BLaER1 treated with 17β-estradiol and CSF1 and Interleukin-3, amounts not matched to agents 10 nM and 100 nM (cell line): ENCODE measurements around the gene LAMTOR5.
A peak's percentile ranks its signal among the peaks of the same experiment; 100 is the strongest.

Experiments used
- H3K27ac ChIP-seq, 11 experiments: shearing (Covaris generic); formaldehyde crosslinking; 2 replicates each; pipeline ENCODE4 v1.8.1; 2022
- H3K27me3 ChIP-seq, 11 experiments: shearing (Covaris generic); formaldehyde crosslinking; 2 replicates each; pipeline ENCODE4 v1.8.1; 2022
- H3K36me3 ChIP-seq, 11 experiments: shearing (Covaris generic); formaldehyde crosslinking; 2 replicates each; pipeline ENCODE4 v1.8.1; 2022
- H3K4me1 ChIP-seq, 10 experiments: shearing (Covaris generic); formaldehyde crosslinking; 2 replicates each; pipeline ENCODE4 v1.8.1; 2022
- H3K4me2 ChIP-seq, 11 experiments: shearing (Covaris generic); formaldehyde crosslinking; 2 replicates each; pipeline ENCODE4 v1.8.1; 2022
- H3K4me3 ChIP-seq, 10 experiments: shearing (Covaris generic); formaldehyde crosslinking; 2 replicates each; pipeline ENCODE4 v1.8.1; 2022
- H3K9ac ChIP-seq, 11 experiments: shearing (Covaris generic); formaldehyde crosslinking; 2 replicates each; pipeline ENCODE4 v1.8.1; 2022
- H3K9me3 ChIP-seq, 11 experiments: shearing (Covaris generic); formaldehyde crosslinking; replicated peaks in 1 of 11; 2 replicates each; pipeline ENCODE4 v1.8.1; 2022
- H4K20me1 ChIP-seq, 11 experiments: shearing (Covaris generic); formaldehyde crosslinking; 2 replicates each; pipeline ENCODE4 v1.8.1; 2022
- Cebpa-rat ChIP-seq, 11 experiments: shearing (Covaris generic); IDR thresholded peaks; 2 replicates each; pipeline ENCODE4 v1.8.1; 2022

The LAMTOR5 gene

GRCh38 chr1:110407260-110408210 lies at the start of gene LAMTOR5:
TSS of gene LAMTOR5 (minus strand) at chr1:110407694. CDS start at chr1:110407620, 74 bp downstream.
- no peaks in the 10 kb centered on the region for H3K27me3 ChIP-seq
- peaks cover 17 to 26% (median 20%) of the 10 kb centered on the region in 10 experiments for H3K4me1 ChIP-seq
- H3K4me3 ChIP-seq = peak within 1 kb of the TSS; percentile 82 to 98 (median 89)
- peaks cover 34 to 39% (median 36%) of the 10 kb centered on the region in 11 experiments for H3K36me3 ChIP-seq
- no peaks in the 10 kb centered on the region for H3K9me3 ChIP-seq
- peaks cover 0 to 31% (median 6%) of the 10 kb centered on the region in 11 experiments; a peak in 9 of 22 replicates for H4K20me1 ChIP-seq
- peak within 1 kb of the TSS; percentile 88 to 98 (median 93) for H3K9ac ChIP-seq
- H3K27ac ChIP-seq = peak within 1 kb of the TSS; percentile 82 to 96 (median 90)
- peak within 1 kb of the TSS; percentile 79 to 92 (median 88) for H3K4me2 ChIP-seq
- no peak for TF ChIP-seq Cebpa-rat (IDR thresholded peaks at IDR 0.05)

GRCh38 chr1:110457206-110457605 lies 49.7 kb upstream of the LAMTOR5 start:
- H3K27ac ChIP-seq = no peak overlapping the region
- H4K20me1 ChIP-seq = no peaks in the 10 kb centered on the region
- H3K4me1 ChIP-seq = 0 out of 20 replicates have a peak, but pooled peaks cover 0 to 3% (median 0%) of the 10 kb centered on the region in 10 experiments
- H3K4me3 ChIP-seq = no peak overlapping the region
- 0 out of 22 replicates have a peak overlapping the region, but pooled peaks of 1 of the 11 experiments have one; percentile 4 for H3K9ac ChIP-seq
- H3K9me3 ChIP-seq = no peaks in the 10 kb centered on the region
- H3K4me2 ChIP-seq = no peak overlapping the region
- no peaks in the 10 kb centered on the region for H3K27me3 ChIP-seq
- no peaks in the 10 kb centered on the region for H3K36me3 ChIP-seq
- no peak for TF ChIP-seq Cebpa-rat (IDR thresholded peaks at IDR 0.05)

GRCh38 chr1:110455151-110455550 lies 47.7 kb upstream of the LAMTOR5 start:
- Histone ChIP-seq H3K4me2 (no peak overlapping the region), H3K36me3 (no peaks in the 10 kb centered on the region), H4K20me1 (no peaks in the 10 kb centered on the region), H3K27ac (no peak overlapping the region), H3K4me1 (0 out of 20 replicates have a peak, but pooled peaks cover 0 to 3% (median 0%) of the 10 kb centered on the region in 10 experiments), H3K9ac (no peak overlapping the region), H3K4me3 (no peak overlapping the region), H3K27me3 (no peaks in the 10 kb centered on the region), H3K9me3 (no peaks in the 10 kb centered on the region)
- TF ChIP-seq Cebpa-rat (IDR thresholded peaks at IDR 0.05) = no peak

GRCh38 chr1:110454328-110454727 lies 46.8 kb upstream of the LAMTOR5 start:
- Histone ChIP-seq H3K4me3 (no peak overlapping the region), H4K20me1 (no peaks in the 10 kb centered on the region), H3K36me3 (no peaks in the 10 kb centered on the region), H3K4me1 (0 out of 20 replicates have a peak, but pooled peaks cover 0 to 1% (median 0%) of the 10 kb centered on the region in 10 experiments), H3K9ac (no peak overlapping the region), H3K9me3 (no peaks in the 10 kb centered on the region), H3K4me2 (no peak overlapping the region), H3K27me3 (no peaks in the 10 kb centered on the region), H3K27ac (no peak overlapping the region)
- TF ChIP-seq Cebpa-rat (IDR thresholded peaks at IDR 0.05) = no peak

GRCh38 chr1:110453829-110454228 lies 46.3 kb upstream of the LAMTOR5 start:
- TF ChIP-seq Cebpa-rat (IDR thresholded peaks at IDR 0.05) = no peak
- H3K36me3 ChIP-seq = no peaks in the 10 kb centered on the region

GRCh38 chr1:110452330-110452729 lies 44.8 kb upstream of the LAMTOR5 start:
- TF ChIP-seq Cebpa-rat (IDR thresholded peaks at IDR 0.05) = no peak
- no peak overlapping the region for H3K4me3 ChIP-seq
- no peak overlapping the region for H3K4me2 ChIP-seq
- H3K36me3 ChIP-seq = no peaks in the 10 kb centered on the region
- H3K9ac ChIP-seq = no peak overlapping the region
- no peaks in the 10 kb centered on the region for H3K4me1 ChIP-seq
- H3K27ac ChIP-seq = no peak overlapping the region
- no peaks in the 10 kb centered on the region for H4K20me1 ChIP-seq
- no peaks in the 10 kb centered on the region for H3K9me3 ChIP-seq
- H3K27me3 ChIP-seq = no peaks in the 10 kb centered on the region

More at GRCh38 chr1:110453829-110454228, 46.3 kb upstream of the LAMTOR5 start:
- Histone ChIP-seq H3K4me2 (no peak overlapping the region), H3K27me3 (no peaks in the 10 kb centered on the region), H3K4me3 (no peak overlapping the region), H4K20me1 (no peaks in the 10 kb centered on the region), H3K9ac (no peak overlapping the region), H3K27ac (no peak overlapping the region), H3K9me3 (no peaks in the 10 kb centered on the region), H3K4me1 (no peaks in the 10 kb centered on the region)

- Histone ChIP-seq H3K4me2 (no peak within 1 kb of the TSS), H3K9ac (no peak within 1 kb of the TSS), H3K36me3 (no peaks in the 10 kb centered on the region), H3K27me3 (no peaks in the 10 kb centered on the region), H3K4me3 (no peak within 1 kb of the TSS), H4K20me1 (no peaks in the 10 kb centered on the region), H3K9me3 (no peaks in the 10 kb centered on the region), H3K4me1 (no peaks in the 10 kb centered on the region), H3K27ac (no peak within 1 kb of the TSS)
- TF ChIP-seq Cebpa-rat (IDR thresholded peaks at IDR 0.05) = no peak
Observed at GRCh38 chr1:110450929-110451328, 43.4 kb upstream of the LAMTOR5 start, which contains the start of gene PROK1. TSS of gene PROK1 (plus strand) at chr1:110451149. CDS start at chr1:110451217, 68 bp downstream.

GRCh38 chr1:110449661-110450651 lies 42.5 kb upstream of the LAMTOR5 start:
- H4K20me1 ChIP-seq = no peaks in the 10 kb centered on the region
- TF ChIP-seq Cebpa-rat (IDR thresholded peaks at IDR 0.05) = no peak
- H3K27me3 ChIP-seq = no peaks in the 10 kb centered on the region
- H3K4me2 ChIP-seq = no peak overlapping the region
- no peaks in the 10 kb centered on the region for H3K36me3 ChIP-seq
- no peak overlapping the region for H3K4me3 ChIP-seq
- no peaks in the 10 kb centered on the region for H3K4me1 ChIP-seq
- H3K27ac ChIP-seq = no peak overlapping the region
- no peaks in the 10 kb centered on the region for H3K9me3 ChIP-seq
- no peak overlapping the region for H3K9ac ChIP-seq

- Histone ChIP-seq H3K27me3 (no peaks in the 10 kb centered on the region), H3K9me3 (no peaks in the 10 kb centered on the region), H3K9ac (no peak overlapping the region), H3K36me3 (no peaks in the 10 kb centered on the region), H3K4me1 (no peaks in the 10 kb centered on the region), H4K20me1 (no peaks in the 10 kb centered on the region), H3K4me2 (no peak overlapping the region), H3K27ac (no peak overlapping the region), H3K4me3 (no peak overlapping the region)
- TF ChIP-seq Cebpa-rat (IDR thresholded peaks at IDR 0.05) = no peak
Observed at GRCh38 chr1:110444561-110444960, 37.1 kb upstream of the LAMTOR5 start.
